Cardiac muscle cell (in vitro differentiated cells and primary cell): Measurements from ENCODE around the gene APOB. TPM values are rescaled to one million over a fixed set of nuclear protein-coding genes. Genes with fewer than 3 reads are reported as not detected.

Experiments used
- DNase-seq, 2 donors: peaks; one replicate each; pipeline versions ENCODE4 v3.0.0 to v3.0.0-alpha.2; 2010 to 2017; ENCODE audit warnings: low read depth in 1 of 2, low spot score in 1 of 2
- H3K27ac ChIP-seq: fragments of 200-600 bp; sonication (generic); 2 replicates; pipeline ENCODE4 v1.5.1; 2016
- H3K27me3 ChIP-seq: fragments of 200-600 bp; sonication (generic); 2 replicates; pipeline ENCODE4 v1.6.0; 2016; ENCODE audit warnings: control low read depth
- H3K36me3 ChIP-seq: fragments of 200-600 bp; sonication (generic); 2 replicates; pipeline ENCODE4 v1.5.1; 2016; ENCODE audit warnings: control low read depth
- H3K4me1 ChIP-seq: fragments of 200-600 bp; sonication (generic); 2 replicates; pipeline ENCODE4 v1.8.1; 2017; ENCODE audit warnings: low read depth, mild to moderate bottlenecking, mixed run types
- H3K4me3 ChIP-seq: fragments of 200-600 bp; sonication (generic); 2 replicates; pipeline ENCODE4 v1.5.1; 2016; ENCODE audit warnings: mild to moderate bottlenecking
- H3K9me3 ChIP-seq: fragments of 200-600 bp; sonication (generic); 2 replicates; pipeline ENCODE4 v1.5.1; 2017; ENCODE audit warnings: low read depth, mild to moderate bottlenecking, control low read depth
- polyA plus RNA-seq: library from polyadenylated mRNA; unstranded; fragments of >200 nt; fragmentation: Nextera tagmentation; extraction: Ambion mirVana; gene quantifications from 2 replicates; pipeline ENCODE4 v1.2.1, GENCODE V29; 2016
- total RNA-seq: library from RNA; depleted of rRNA; stranded (reverse); fragments of >200 nt; gene quantifications from 2 replicates; pipeline ENCODE4 v1.2.3, GENCODE V29; 2016
- TF ChIP-seq, protein P1 (sequence below): IDR thresholded peaks from 2 replicates; pipeline ENCODE4 v1.5.1; 2012; ENCODE audit warnings: low read depth, mild to moderate bottlenecking, low read length

APOB gene
- total and polyA plus RNA-seq, 2 experiments from 2014 or later: 0.15 to 0.26 TPM

DNA sequence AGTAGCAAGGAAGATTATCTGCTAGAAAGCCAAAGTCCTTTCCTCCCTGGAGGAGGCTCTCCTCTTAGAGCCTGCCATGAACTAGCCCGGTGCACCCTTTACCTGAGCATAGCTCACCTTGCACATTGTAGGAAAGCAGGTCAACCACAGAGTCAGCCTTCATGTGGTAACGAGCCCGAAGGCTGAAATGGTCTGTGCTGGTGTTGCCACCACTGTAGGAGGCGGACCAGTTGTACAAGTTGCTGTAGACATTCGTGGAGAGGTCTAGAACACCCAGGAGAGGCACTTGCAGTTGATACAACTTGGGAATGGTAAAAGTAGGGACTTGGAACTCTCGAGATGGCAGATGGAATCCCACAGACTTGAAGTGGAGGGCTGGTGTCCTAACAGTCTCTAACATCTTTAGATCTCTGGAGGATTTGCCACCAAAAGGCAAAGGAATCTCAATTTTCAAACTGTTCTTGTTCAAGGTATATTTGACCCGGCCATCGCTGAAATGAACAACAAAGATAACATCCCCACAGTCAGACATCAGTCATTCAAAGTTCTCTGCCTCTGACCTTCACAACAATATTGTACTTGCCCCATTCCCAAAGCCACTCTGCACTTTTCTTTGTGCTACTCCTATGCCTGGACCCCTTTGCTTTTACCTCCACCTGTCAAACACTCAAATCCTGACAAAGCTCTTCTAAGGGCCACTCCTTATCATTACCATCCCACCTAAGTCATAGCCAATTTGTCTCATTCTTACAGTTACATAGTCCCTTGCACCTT, 30.6 kb downstream of the APOB start:
- no peak overlapping the region for H3K27ac ChIP-seq
- H3K27me3 ChIP-seq: no peaks in the 10 kb centered on the region
- no peak for DNase-seq
- H3K4me1 ChIP-seq: peaks cover 9% of the 10 kb centered on the region
- H3K4me3 ChIP-seq: no peak overlapping the region
- no peaks in the 10 kb centered on the region for H3K9me3 ChIP-seq
- no peaks in the 10 kb centered on the region for H3K36me3 ChIP-seq
- TF ChIP-seq, protein P1, sequence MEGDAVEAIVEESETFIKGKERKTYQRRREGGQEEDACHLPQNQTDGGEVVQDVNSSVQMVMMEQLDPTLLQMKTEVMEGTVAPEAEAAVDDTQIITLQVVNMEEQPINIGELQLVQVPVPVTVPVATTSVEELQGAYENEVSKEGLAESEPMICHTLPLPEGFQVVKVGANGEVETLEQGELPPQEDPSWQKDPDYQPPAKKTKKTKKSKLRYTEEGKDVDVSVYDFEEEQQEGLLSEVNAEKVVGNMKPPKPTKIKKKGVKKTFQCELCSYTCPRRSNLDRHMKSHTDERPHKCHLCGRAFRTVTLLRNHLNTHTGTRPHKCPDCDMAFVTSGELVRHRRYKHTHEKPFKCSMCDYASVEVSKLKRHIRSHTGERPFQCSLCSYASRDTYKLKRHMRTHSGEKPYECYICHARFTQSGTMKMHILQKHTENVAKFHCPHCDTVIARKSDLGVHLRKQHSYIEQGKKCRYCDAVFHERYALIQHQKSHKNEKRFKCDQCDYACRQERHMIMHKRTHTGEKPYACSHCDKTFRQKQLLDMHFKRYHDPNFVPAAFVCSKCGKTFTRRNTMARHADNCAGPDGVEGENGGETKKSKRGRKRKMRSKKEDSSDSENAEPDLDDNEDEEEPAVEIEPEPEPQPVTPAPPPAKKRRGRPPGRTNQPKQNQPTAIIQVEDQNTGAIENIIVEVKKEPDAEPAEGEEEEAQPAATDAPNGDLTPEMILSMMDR: no peak

DNA sequence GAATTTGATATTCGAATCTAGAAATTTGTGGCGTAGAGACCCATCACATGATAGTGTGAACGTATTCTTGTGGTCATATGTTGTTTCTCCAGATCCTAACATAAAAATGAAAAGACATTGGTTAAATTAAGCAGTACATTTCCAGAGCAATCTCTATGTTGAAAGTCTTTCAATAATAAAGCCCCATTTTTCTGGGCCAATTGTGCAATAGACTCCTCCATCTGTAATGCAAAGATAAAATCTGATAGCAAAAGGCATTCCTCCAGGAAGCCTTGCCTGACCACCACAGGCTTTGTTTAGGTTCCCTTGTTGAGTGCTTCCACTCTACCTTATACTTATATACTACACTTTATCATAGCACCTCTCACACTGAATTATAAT, 31.3 kb downstream of the APOB start:
- Histone ChIP-seq H3K27me3 (no peaks in the 10 kb centered on the region), H3K4me3 (no peak overlapping the region), H3K27ac (no peak overlapping the region), H3K4me1 (peaks cover 9% of the 10 kb centered on the region), H3K36me3 (no peaks in the 10 kb centered on the region), H3K9me3 (no peaks in the 10 kb centered on the region)
- TF ChIP-seq, protein P1: no peak
- DNase-seq: no peak

DNA sequence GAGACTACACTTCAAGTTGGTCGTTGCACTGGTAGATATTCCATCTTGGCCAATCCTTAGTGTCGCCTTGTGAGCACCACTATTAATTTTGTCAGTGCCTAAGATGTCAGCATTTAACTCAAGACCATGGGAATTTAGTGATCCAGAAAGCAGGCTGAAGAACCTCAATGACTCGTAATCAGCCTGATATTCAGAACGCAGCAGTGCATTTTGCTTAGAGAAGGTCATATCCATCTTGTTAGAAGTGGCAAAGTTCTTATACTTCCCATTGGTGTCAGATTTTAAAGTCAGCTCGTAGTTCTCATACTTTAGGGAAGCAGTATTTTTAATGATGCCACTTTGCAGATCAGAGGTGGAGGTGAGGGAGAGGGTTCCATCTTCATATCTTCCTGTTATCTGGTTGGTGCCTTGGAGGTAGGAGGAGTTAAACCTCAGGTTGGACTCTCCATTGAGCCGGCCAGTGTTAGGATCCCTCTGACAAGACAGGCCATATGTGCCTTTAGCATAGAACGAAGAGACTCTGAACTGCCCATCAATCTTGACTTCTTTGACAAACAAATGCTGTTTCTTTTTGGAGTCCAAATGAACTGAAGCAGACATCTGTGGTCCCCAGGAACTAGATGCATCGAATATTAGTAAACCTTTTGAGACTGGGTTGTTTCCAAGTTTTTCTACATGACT, 31.9 kb downstream of the APOB start:
- no peaks in the 10 kb centered on the region for H3K9me3 ChIP-seq
- H3K36me3 ChIP-seq: no peaks in the 10 kb centered on the region
- H3K27ac ChIP-seq: no peak overlapping the region
- no peak overlapping the region for H3K4me3 ChIP-seq
- TF ChIP-seq, protein P1: no peak
- peaks cover 9% of the 10 kb centered on the region for H3K4me1 ChIP-seq
- H3K27me3 ChIP-seq: no peaks in the 10 kb centered on the region
- DNase-seq: no peak

DNA sequence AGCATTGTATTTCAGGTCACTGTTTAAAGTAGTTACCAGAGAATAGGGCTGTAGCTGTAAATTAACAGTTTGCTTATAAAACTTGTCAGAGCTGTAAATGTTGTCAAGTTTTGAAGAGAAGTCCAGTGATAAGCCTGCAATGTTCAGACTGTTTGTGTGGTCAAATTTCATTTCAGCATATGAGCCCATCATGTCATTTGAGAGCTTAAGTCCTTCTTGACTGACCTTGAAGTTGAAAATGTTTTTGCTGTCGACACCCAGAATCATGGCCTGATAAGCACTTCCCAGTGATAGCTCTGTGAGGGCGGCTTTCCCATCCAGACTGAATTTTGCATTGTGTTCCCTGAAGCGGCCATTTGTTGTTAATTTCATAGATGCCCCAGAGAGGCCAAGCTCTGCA, 32.4 kb downstream of the APOB start:
- H3K4me1 ChIP-seq: peaks cover 9% of the 10 kb centered on the region
- no peaks in the 10 kb centered on the region for H3K36me3 ChIP-seq
- H3K9me3 ChIP-seq: no peaks in the 10 kb centered on the region
- no peaks in the 10 kb centered on the region for H3K27me3 ChIP-seq
- no peak overlapping the region for H3K4me3 ChIP-seq
- H3K27ac ChIP-seq: no peak overlapping the region
- TF ChIP-seq, protein P1: no peak
- DNase-seq: no peak

DNA sequence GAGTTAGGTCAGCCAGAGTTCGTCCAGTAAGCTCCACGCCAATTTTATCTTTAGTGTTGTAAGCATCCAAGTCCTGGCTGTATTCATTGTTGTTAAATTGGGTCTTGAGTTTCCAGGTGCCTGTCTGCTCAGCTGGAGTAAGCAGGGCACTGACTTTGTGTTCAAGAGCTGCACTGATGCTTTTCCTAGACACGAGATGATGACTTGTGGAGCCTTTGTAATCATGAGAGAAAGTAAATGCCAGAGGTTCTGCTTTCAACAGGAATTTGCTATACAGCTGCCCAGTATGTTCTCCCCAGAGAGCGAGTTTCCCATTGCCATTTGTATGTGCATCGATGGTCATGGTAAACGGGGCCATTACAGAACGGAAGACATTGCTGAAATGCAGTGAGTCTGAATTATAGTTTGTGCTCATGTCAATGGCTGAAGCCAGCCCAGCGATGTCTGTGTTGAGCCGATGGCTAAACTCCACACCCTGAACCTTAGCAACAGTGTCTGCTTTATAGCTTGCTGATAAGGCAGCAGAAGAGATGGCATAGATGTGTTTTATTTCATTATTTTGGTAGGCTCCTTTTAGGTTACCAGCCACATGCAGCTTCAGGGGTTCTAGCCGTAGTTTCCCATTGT, 32.9 kb downstream of the APOB start:
- DNase-seq: peak in 1 of 2 donors; percentile 13
- Histone ChIP-seq H3K4me1 (peaks cover 9% of the 10 kb centered on the region), H3K27ac (no peak overlapping the region), H3K27me3 (no peaks in the 10 kb centered on the region), H3K36me3 (no peaks in the 10 kb centered on the region), H3K9me3 (no peaks in the 10 kb centered on the region), H3K4me3 (no peak overlapping the region)
- TF ChIP-seq, protein P1: no peak
